ENCODE measurements around the gene UIMC1.

Gene UIMC1

GRCh38 chr5:176912115-176912514 is 94.5 kb downstream of the UIMC1 start:
- no peak overlapping the region for H3K27ac ChIP-seq
- no peak overlapping the region for H3K9ac ChIP-seq
- H3K4me2 ChIP-seq = no peak overlapping the region
- no peak overlapping the region for H3K4me3 ChIP-seq
- no peaks in the 10 kb centered on the region for H3K4me1 ChIP-seq
- peaks cover 95% of the 10 kb centered on the region for H4K20me1 ChIP-seq
- TF ChIP-seq Cebpa-rat (IDR thresholded peaks at IDR 0.05) = no peak
- peaks cover 83% of the 10 kb centered on the region for H3K36me3 ChIP-seq
- no peaks in the 10 kb centered on the region for H3K9me3 ChIP-seq
- H3K27me3 ChIP-seq = no peaks in the 10 kb centered on the region

DNA sequence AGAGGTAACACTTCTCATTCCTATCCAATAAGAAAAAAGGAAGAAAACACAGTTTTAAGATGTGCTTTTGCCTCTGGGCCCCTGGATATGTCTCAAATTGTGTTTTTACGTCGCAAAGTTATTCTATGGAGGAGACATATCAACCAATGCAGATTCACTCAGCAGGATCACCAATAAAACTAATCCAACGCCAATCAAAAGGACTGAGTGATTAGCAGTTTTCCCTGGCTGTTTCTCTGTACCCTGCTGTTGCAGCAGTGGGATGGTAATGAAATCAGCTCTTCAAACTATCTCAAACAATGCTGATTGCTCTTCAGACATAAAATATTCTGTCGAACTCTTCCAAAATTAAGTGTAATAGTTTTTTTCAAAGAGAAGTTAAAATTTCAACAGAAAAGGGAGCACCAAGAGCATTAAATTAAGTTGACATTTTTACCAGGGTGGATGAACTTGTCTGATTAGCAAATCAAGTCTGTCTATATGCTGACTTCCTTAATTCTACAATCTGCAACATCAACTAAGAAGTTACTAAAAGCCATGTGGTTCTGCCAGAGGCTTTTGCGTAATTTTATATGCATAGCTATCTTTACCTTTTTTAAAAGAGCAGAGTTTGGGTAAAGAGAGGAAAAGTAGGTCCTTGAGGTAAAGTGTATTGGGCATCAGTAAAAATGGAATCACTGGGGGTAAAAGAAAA is 97.8 kb downstream of the UIMC1 start:
- Histone ChIP-seq H3K9ac (no peak overlapping the region), H3K36me3 (peaks cover 93% of the 10 kb centered on the region), H3K9me3 (no peaks in the 10 kb centered on the region), H3K4me3 (no peak overlapping the region), H4K20me1 (peaks cover 87% of the 10 kb centered on the region), H3K27ac (no peak overlapping the region), H3K27me3 (no peaks in the 10 kb centered on the region), H3K4me2 (no peak overlapping the region), H3K4me1 (no peaks in the 10 kb centered on the region)
- no peak for TF ChIP-seq Cebpa-rat (IDR thresholded peaks at IDR 0.05)

- Histone ChIP-seq H3K9me3 (no peaks in the 10 kb centered on the region), H3K27me3 (no peaks in the 10 kb centered on the region), H3K4me1 (no peaks in the 10 kb centered on the region), H3K4me2 (no peak overlapping the region), H3K9ac (no peak overlapping the region), H3K4me3 (no peak overlapping the region), H4K20me1 (peaks cover 82% of the 10 kb centered on the region), H3K27ac (no peak overlapping the region), H3K36me3 (peaks cover 96% of the 10 kb centered on the region)
- no peak for TF ChIP-seq Cebpa-rat (IDR thresholded peaks at IDR 0.05)
Measured at GRCh38 chr5:176906796-176907195, 99.8 kb downstream of the UIMC1 start.

DNA sequence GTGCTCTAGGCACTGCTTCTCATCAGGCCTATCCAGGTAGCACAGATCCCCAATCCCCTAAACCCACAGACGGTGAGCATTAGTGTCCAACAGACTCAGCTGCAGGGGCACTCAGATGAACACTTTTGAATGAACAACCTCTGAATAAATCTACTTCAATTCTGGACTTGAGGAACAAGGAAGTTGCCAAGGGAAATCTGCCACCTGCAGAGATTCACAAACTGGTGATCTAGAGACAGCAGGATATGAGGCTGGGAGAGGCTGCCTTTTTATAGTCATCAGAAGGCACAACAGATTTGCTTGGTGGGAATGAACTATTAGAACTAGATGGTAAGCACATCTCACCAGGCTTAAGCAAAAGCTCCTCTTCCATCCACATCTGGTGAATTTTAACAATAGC is 100.5 kb downstream of the UIMC1 start:
- no peaks in the 10 kb centered on the region for H3K9me3 ChIP-seq
- no peaks in the 10 kb centered on the region for H3K27me3 ChIP-seq
- no peak for TF ChIP-seq Cebpa-rat (IDR thresholded peaks at IDR 0.05)
- no peak overlapping the region for H3K27ac ChIP-seq
- peaks cover 81% of the 10 kb centered on the region for H4K20me1 ChIP-seq
- no peaks in the 10 kb centered on the region for H3K4me1 ChIP-seq
- H3K9ac ChIP-seq = no peak overlapping the region
- no peak overlapping the region for H3K4me3 ChIP-seq
- H3K4me2 ChIP-seq = no peak overlapping the region
- peaks cover 96% of the 10 kb centered on the region for H3K36me3 ChIP-seq

GRCh38 chr5:176904276-176904675 is 102.3 kb downstream of the UIMC1 start:
- no peak overlapping the region for H3K4me2 ChIP-seq
- H3K27ac ChIP-seq = no peak overlapping the region
- H3K4me1 ChIP-seq = peaks cover 11% of the 10 kb centered on the region
- TF ChIP-seq Cebpa-rat (IDR thresholded peaks at IDR 0.05) = no peak
- H4K20me1 ChIP-seq = peaks cover 81% of the 10 kb centered on the region
- H3K4me3 ChIP-seq = no peak overlapping the region
- no peaks in the 10 kb centered on the region for H3K9me3 ChIP-seq
- H3K36me3 ChIP-seq = peaks cover 85% of the 10 kb centered on the region
- no peak overlapping the region for H3K9ac ChIP-seq
- H3K27me3 ChIP-seq = no peaks in the 10 kb centered on the region

DNA sequence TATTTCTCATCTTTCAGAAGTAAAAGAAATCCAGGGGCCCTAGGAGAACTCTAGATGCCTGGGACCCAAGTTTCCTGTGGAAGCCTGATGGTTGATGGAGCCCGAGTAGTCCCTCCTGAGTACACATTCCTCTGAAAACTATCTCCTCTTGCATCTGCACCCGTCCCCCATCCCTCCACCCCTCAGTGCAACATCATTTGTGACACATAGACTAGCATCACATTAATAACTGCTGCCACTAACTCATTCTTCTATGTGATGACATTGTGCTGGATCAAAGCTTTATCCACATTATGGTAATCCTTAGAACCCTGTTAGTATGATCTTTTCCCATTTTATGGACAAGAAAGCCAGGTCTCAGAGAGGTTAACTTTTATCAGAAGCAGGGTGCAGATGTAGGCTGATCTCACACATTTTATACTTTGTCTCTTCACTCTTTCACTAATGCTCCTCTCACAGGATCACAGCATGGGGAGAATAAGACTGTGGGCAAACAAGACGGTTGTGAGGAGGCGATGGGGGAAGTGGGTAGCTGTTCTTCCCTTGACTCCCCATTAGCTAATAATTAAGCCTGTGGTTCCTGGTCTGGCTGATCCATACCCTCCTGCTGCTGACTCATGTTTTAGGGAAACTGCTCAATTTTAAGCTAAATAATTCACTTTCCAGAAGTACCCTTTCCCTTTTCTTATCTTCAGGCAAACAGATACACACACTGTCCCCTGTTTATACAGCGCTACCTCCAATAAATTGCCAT is 103.5 kb downstream of the UIMC1 start:
- Histone ChIP-seq H3K4me1 (peaks cover 14% of the 10 kb centered on the region), H3K4me3 (no peak overlapping the region), H3K27ac (no peak overlapping the region), H3K4me2 (no peak overlapping the region), H3K36me3 (peaks cover 73% of the 10 kb centered on the region), H3K27me3 (no peaks in the 10 kb centered on the region), H3K9ac (no peak overlapping the region), H3K9me3 (no peaks in the 10 kb centered on the region), H4K20me1 (peaks cover 70% of the 10 kb centered on the region)
- TF ChIP-seq Cebpa-rat (IDR thresholded peaks at IDR 0.05) = no peak

- Histone ChIP-seq H3K36me3 (peaks cover 64% of the 10 kb centered on the region), H4K20me1 (peaks cover 66% of the 10 kb centered on the region), H3K27me3 (no peaks in the 10 kb centered on the region), H3K4me3 (no peak overlapping the region), H3K4me1 (peaks cover 14% of the 10 kb centered on the region), H3K9me3 (no peaks in the 10 kb centered on the region), H3K9ac (no peak overlapping the region), H3K4me2 (no peak overlapping the region), H3K27ac (no peak overlapping the region)
- TF ChIP-seq Cebpa-rat (IDR thresholded peaks at IDR 0.05) = no peak
Measured at GRCh38 chr5:176902102-176902814, 104.3 kb downstream of the UIMC1 start.

DNA sequence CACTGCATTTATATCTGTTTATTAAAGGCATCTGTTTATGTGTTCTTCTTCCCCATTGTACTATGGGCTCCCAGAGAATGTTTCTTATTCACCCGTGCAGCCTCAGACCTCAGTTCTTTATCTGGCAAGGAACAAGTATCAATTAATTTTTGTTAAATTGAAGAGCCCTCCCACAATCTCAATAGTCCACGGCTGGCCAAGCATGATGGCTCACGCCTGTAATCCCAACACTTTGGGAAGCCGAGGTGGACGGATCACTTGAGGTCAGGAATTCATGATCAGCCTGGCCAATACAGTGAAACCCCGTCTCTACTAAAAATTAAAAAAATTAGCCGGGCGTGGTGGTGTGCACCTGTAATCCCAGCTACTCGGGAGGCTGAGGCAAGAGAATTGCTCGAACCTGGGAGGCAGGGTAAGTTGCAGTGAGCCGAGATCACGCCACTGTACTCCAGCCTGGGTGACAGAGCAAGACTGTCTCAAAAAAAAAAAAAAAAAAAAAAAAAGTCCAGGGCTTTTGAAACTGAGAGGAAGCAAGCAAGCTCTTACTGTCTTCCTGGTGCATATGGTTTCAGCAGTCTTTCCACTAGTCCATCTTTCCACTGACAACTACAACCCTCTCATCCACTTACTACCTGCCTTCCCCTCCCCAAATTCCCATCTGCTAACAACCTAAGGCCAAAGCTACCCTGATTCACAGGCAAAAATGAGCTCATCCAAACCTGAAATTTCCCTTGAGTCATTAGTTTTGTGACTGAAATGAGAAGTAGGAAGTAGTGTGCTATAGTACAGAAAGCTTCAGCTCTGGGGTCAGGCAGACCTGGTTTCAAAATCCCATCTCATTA is 105.1 kb downstream of the UIMC1 start:
- H3K27ac ChIP-seq = no peak overlapping the region

GRCh38 chr5:176900780-176901204 is 105.8 kb downstream of the UIMC1 start:
- Histone ChIP-seq H3K36me3 (peaks cover 50% of the 10 kb centered on the region), H3K9me3 (no peaks in the 10 kb centered on the region), H3K9ac (no peak overlapping the region), H3K4me2 (no peak overlapping the region), H3K4me3 (no peak overlapping the region), H4K20me1 (peaks cover 51% of the 10 kb centered on the region), H3K4me1 (peaks cover 21% of the 10 kb centered on the region), H3K27me3 (no peaks in the 10 kb centered on the region), H3K27ac (no peak overlapping the region)
- no peak for TF ChIP-seq Cebpa-rat (IDR thresholded peaks at IDR 0.05)

More for the DNA sequence above, 105.1 kb downstream of the UIMC1 start:
- Histone ChIP-seq H3K4me3 (no peak overlapping the region), H3K9me3 (no peaks in the 10 kb centered on the region), H3K36me3 (peaks cover 57% of the 10 kb centered on the region), H3K4me2 (no peak overlapping the region), H3K27me3 (no peaks in the 10 kb centered on the region), H3K9ac (no peak overlapping the region), H3K4me1 (peaks cover 16% of the 10 kb centered on the region), H4K20me1 (peaks cover 58% of the 10 kb centered on the region)
- no peak for TF ChIP-seq Cebpa-rat (IDR thresholded peaks at IDR 0.05)

Measured in BLaER1 (cell line).